ENCODE measurements around the gene CBR1.

The CBR1 gene

DNA sequence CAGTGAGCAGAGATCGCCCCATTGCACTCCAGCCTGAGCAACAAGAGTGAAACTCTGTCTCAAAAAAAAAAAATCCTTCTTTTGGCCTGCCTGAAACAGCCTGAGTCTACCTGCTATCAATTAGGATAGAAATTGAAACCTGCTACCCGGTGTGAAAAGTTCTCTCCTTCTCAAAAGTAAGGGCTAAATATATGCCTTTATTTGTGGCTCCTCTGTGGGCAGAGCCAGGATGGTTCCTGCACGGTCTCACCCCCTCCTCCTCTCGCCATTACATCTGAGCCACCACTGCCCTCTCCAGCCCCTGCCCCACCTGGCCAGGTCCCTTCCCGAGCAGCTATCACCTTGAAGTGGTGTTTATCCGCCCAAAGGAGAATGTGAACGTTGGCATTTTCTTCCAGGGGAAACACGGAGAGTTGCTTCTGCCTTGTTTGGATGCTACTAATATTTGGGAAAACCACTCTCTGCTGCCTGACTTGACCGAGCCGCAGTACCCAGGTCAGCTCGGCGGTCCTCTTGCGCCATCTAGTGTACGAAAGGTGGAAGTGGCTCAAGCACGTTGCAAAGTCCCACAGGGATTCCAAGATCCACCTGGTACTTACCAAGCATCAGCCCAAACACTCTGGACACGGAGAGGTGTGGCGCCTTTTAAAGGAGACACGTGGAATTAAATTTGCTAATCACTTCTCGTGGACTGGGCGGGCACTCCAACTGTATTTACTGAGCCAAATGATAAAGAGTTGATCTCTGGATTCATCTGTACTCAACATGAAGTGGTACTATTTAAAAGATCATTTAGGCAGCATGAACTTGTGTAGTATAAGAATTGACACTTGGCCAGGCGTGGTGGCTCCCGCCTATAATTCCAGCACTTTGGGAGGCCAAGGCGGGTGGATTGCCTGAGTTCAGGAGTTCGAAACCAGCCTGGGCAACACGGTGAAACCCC lies 41.4 kb upstream of the CBR1 start:
- TF ChIP-seq, protein P1, sequence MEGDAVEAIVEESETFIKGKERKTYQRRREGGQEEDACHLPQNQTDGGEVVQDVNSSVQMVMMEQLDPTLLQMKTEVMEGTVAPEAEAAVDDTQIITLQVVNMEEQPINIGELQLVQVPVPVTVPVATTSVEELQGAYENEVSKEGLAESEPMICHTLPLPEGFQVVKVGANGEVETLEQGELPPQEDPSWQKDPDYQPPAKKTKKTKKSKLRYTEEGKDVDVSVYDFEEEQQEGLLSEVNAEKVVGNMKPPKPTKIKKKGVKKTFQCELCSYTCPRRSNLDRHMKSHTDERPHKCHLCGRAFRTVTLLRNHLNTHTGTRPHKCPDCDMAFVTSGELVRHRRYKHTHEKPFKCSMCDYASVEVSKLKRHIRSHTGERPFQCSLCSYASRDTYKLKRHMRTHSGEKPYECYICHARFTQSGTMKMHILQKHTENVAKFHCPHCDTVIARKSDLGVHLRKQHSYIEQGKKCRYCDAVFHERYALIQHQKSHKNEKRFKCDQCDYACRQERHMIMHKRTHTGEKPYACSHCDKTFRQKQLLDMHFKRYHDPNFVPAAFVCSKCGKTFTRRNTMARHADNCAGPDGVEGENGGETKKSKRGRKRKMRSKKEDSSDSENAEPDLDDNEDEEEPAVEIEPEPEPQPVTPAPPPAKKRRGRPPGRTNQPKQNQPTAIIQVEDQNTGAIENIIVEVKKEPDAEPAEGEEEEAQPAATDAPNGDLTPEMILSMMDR (conservative IDR thresholded peaks at IDR 0.05), result peak; percentile 100
- H3K27ac ChIP-seq, result no peak overlapping the region

DNA sequence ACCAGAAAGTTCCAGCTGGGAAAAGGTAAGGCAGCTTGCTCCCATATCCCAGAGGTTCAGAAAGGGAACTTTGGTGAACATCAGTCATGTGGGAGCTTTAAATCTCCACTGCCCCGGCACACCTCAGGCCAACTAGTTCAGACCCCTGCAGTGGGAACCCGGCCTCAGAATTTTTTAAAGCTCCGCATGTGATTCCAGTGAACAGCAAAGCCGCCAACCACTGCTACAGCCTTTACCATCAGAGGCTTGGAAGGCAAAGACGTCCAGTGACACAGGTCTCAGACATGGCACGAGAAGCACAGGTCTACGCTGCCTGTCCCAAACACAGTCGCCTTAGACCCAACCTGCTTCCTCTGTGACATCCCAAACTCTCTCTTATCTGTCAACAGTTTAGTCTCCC lies 40.5 kb upstream of the CBR1 start:
- no peak overlapping the region for H3K27ac ChIP-seq
- TF ChIP-seq, protein P1 (conservative IDR thresholded peaks at IDR 0.05), result no peak

DNA sequence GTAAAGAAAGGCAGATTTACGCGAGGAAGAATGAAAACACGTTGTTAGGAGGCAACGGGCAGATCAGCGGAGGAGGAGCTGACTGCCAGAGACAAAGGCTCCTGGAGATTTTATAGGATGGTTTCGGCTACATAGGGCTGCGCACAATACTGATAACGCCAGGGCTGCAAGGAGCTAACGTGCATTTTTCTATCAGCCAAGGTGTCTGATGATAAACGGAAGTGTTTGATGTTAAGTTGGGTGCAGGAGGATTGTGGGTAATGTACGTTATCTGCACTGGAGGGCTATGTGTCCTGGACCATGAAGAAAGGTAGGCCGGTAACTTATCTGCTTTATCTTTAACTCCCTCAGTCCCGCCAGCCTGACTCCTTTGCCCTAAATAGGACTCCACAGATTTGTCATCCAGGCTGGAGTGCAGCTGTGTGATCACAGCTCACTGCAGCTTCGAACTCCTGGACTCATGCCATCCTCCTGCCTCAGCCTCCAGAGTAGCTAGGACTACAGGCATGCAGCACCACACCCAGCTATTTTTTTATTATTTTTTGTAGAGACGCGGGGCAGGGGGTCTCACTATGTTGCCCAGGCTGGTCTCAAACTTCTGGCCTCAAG lies 39.1 kb upstream of the CBR1 start:
- TF ChIP-seq, protein P1 (conservative IDR thresholded peaks at IDR 0.05), result no peak
- peak overlapping the region; percentile 46 for H3K27ac ChIP-seq

DNA sequence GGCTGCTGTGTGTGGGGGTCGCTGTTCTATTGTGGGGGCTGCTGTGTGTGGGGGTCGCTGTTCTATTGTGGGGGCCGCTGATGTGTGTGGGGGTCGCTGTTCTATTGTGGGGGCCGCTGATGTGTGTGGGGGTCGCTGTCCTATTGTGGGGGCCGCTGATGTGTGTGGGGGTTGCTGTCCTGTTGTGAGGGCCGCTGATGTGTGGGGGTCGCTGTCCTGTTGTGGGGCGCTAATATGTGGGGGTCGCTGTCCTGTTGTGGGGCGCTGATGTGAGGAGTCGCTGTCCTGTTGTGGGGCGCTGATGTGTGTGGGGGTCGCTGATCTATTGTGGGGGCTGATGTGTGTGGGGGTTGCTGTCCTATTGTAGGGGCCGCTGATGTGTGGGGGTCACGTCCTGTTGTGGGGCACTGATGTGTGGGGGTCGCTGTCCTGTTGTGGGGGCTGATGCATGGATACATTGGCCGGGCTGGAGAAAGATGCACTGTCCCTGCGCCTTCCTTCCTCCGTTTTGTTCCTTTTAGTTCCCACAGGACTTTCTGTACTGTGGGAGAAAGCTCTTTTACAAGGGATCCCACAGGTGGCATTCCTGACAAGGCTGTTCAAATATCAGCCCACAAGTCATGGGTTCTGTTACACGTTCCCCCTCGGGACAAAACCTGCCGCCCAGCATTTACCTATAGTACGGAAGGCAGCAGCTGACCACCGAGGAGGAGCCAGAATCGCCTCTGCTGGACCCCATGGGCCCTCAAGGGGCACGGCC lies 37.0 kb upstream of the CBR1 start:
- H3K27ac ChIP-seq, result no peak overlapping the region
- TF ChIP-seq, protein P1 (conservative IDR thresholded peaks at IDR 0.05), result no peak

DNA sequence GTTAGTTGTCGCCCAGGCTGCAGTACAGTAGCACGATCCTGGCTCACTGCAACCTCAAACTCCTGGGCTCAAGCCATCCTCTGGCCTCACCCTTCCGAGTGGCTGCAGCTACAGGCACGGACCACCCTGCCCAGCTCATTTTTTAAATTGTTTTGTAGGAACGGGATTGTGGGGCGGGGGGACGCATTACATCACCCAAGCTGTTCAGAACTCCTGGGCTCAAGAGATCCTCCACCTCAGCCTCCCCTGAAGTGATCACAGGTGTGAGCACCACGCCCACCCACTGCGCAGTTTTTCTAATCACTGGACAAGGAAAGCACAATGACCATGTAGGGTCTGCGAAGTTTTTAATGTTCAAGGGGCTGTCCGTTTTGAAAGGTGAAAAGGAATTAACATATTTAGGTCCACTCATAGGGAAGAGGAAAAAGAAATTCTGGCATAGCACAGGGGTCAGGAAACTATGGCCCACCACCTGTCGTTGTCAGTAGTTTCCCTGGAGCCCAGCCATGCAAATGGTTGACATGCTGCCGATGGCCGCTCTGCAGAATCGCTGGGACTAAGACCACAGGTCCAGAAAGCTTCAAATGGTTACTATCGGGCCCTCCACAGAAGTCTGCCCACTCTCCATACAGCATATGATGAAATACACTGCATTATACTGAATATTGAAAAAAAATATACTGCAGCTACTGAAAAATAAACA lies 35.5 kb upstream of the CBR1 start:
- TF ChIP-seq, protein P1 (conservative IDR thresholded peaks at IDR 0.05), result no peak
- H3K27ac ChIP-seq, result no peak overlapping the region

DNA sequence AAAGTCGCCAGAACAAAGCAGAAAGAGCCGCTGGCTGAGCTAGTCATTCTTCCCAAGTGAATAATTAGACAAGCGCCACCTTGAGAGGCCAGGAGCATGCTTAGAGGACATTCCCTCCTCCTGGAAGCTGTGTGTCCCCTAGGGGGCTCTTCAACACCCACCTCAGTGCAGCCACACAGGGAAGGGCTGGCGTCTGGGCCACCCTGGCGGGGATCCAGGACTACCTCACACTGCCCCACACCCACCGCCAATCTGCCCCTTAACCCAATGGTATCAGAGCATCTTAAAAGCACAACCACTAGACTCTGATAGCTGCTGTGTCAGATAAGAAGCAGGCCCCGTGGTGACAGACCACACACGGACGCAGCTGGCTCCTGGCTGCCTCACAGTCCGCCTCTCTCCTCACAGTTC lies 34.4 kb upstream of the CBR1 start:
- TF ChIP-seq, protein P1 (conservative IDR thresholded peaks at IDR 0.05), result no peak
- H3K27ac ChIP-seq, result no peak overlapping the region
